Osteoblast (primary cell): Measurements from ENCODE around the gene CD4. TPM values are rescaled to one million over a fixed set of nuclear protein-coding genes. Genes with fewer than 3 reads are reported as not detected.

Experiments used
- DNase-seq: peaks from one replicate; pipeline ENCODE4 v3.0.0; 2011; ENCODE audit warnings: low spot score, mixed read lengths; ENCODE audit not compliant: insufficient read length; ENCODE audit errors: missing footprints
- H2AFZ ChIP-seq: 2 replicates; pipeline ENCODE4 v1.6.0; 2011; ENCODE audit warnings: mild to moderate bottlenecking, low read length
- H3K27ac ChIP-seq: 2 replicates; pipeline ENCODE4 v1.5.1; 2011; ENCODE audit warnings: mild to moderate bottlenecking, low read depth, low read length, moderate library complexity
- H3K27me3 ChIP-seq: 2 replicates; pipeline ENCODE4 v1.6.0; 2012; ENCODE audit warnings: mild to moderate bottlenecking, control low read depth, inconsistent platforms, low read length, moderate library complexity; ENCODE audit not compliant: insufficient read depth
- H3K36me3 ChIP-seq: 2 replicates; pipeline ENCODE4 v1.5.1; 2011; ENCODE audit warnings: mild to moderate bottlenecking, low read length, control low read depth, moderate library complexity; ENCODE audit not compliant: insufficient read depth
- H3K4me1 ChIP-seq: 2 replicates; pipeline ENCODE4 v1.5.1; 2011; ENCODE audit warnings: mild to moderate bottlenecking, low read length, control low read depth, moderate library complexity; ENCODE audit not compliant: insufficient read depth
- H3K4me2 ChIP-seq: 2 replicates; pipeline ENCODE4 v1.6.0; 2011; ENCODE audit warnings: mild to moderate bottlenecking, low read length; ENCODE audit not compliant: insufficient read depth
- H3K4me3 ChIP-seq: fragments of 200-600 bp; sonication (generic); 3 replicates; pipeline ENCODE4 v1.5.1; 2012; ENCODE audit warnings: mild to moderate bottlenecking, low read length, inconsistent platforms; ENCODE audit not compliant: insufficient read depth
- H3K79me2 ChIP-seq: 2 replicates; pipeline ENCODE4 v1.6.0; 2012; ENCODE audit warnings: mild to moderate bottlenecking, low read length, control low read depth, inconsistent platforms; ENCODE audit not compliant: insufficient read depth
- H3K9me3 ChIP-seq: 2 replicates; pipeline ENCODE4 v1.5.1; 2011; ENCODE audit warnings: low read depth, low read length, control low read depth
- H4K20me1 ChIP-seq: 2 replicates; pipeline ENCODE4 v1.6.0; 2012; ENCODE audit warnings: mild to moderate bottlenecking, low read length, control low read depth; ENCODE audit not compliant: insufficient read depth
- total RNA-seq: library from RNA; depleted of rRNA; stranded (reverse); fragments of >200 nt; gene quantifications from 2 replicates; pipeline ENCODE4 v1.2.3, GENCODE V29; 2012
- TF ChIP-seq, protein P1 (sequence below): IDR thresholded peaks from 2 replicates; pipeline ENCODE4 v1.5.1; 2011; ENCODE audit warnings: mild to moderate bottlenecking, low read depth, low read length, moderate library complexity; ENCODE audit errors: extremely low read depth

The CD4 gene
- total RNA-seq, 1 donor, result 10.9 TPM

- H3K27me3 ChIP-seq, result no peaks in the 10 kb centered on the region
- H3K36me3 ChIP-seq, result peaks cover 51% of the 10 kb centered on the region
- H3K4me2 ChIP-seq, result peak overlapping the region; percentile 88
- peak overlapping the region; percentile 52 for H3K27ac ChIP-seq
- peaks cover 36% of the 10 kb centered on the region for H3K4me1 ChIP-seq
- peaks cover 44% of the 10 kb centered on the region for H3K79me2 ChIP-seq
- TF ChIP-seq, protein P1, sequence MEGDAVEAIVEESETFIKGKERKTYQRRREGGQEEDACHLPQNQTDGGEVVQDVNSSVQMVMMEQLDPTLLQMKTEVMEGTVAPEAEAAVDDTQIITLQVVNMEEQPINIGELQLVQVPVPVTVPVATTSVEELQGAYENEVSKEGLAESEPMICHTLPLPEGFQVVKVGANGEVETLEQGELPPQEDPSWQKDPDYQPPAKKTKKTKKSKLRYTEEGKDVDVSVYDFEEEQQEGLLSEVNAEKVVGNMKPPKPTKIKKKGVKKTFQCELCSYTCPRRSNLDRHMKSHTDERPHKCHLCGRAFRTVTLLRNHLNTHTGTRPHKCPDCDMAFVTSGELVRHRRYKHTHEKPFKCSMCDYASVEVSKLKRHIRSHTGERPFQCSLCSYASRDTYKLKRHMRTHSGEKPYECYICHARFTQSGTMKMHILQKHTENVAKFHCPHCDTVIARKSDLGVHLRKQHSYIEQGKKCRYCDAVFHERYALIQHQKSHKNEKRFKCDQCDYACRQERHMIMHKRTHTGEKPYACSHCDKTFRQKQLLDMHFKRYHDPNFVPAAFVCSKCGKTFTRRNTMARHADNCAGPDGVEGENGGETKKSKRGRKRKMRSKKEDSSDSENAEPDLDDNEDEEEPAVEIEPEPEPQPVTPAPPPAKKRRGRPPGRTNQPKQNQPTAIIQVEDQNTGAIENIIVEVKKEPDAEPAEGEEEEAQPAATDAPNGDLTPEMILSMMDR, result no peak
- peak overlapping the region; percentile 81 for H3K4me3 ChIP-seq
- DNase-seq, result no peak
- H2AFZ ChIP-seq, result peak overlapping the region; percentile 76
- H4K20me1 ChIP-seq, result peaks cover 39% of the 10 kb centered on the region
- H3K9me3 ChIP-seq, result no peaks in the 10 kb centered on the region
Measured at GRCh38 chr12:6866920-6867412, 77.6 kb downstream of the CD4 start.

GRCh38 chr12:6867413-6868210, 78.3 kb downstream of the CD4 start, which contains the start of gene TPI1:
TPI1 (plus strand) TSS chr12:6867531; CDS start chr12:6867567, 36 bp downstream.
- Histone ChIP-seq H3K9me3 (no peaks in the 10 kb centered on the region), H3K4me2 (peak within 1 kb of the TSS; percentile 94), H3K36me3 (peaks cover 46% of the 10 kb centered on the region), H2AFZ (peak within 1 kb of the TSS; percentile 76), H3K27me3 (no peaks in the 10 kb centered on the region), H4K20me1 (peaks cover 42% of the 10 kb centered on the region), H3K27ac (peak within 1 kb of the TSS; percentile 70), H3K4me1 (peaks cover 39% of the 10 kb centered on the region), H3K79me2 (peaks cover 50% of the 10 kb centered on the region), H3K4me3 (peak within 1 kb of the TSS; percentile 81)
- TF ChIP-seq, protein P1, result no peak
- DNase-seq, result peak; percentile 98

DNA sequence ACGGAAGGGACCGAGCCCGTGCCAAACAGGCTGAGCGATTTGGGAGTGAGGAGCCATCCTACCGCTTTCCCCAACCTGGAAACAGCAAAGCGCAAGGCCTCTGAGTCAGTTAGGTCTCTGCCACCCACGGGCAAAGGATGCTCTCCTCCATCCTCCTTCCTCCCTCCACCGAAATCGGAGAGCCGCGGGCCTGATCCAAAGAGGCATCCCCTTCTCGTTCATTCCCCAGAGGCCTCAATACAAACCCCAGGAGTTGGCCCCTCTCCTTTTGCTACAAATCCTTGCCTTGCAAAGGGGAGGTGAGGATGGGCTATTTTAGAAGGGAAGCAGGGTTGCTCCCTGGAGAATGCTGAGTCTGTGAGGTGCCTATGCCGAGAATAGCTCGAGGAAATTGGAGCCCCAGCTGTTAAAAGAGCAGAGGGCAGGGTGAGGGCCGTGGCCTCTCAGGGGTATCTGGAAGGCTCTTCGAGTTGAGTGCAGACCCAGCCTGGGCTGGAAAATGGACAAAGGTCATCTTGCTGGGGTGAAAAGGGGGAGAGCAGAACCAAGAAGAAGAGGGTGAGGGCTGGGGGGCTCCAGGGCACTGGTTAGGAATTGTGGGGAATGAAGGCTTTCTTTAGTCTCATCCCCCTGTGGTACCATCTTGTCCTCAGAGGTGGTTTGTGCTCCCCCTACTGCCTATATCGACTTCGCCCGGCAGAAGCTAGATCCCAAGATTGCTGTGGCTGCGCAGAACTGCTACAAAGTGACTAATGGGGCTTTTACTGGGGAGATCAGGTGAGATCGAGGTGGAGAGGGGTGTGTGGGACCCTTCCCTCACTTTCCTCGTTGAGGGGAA, 79.1 kb downstream of the CD4 start:
- Histone ChIP-seq H3K4me2 (peak overlapping the region; percentile 94), H3K27me3 (no peaks in the 10 kb centered on the region), H4K20me1 (peaks cover 42% of the 10 kb centered on the region), H2AFZ (no peak overlapping the region), H3K79me2 (peaks cover 53% of the 10 kb centered on the region), H3K36me3 (peaks cover 39% of the 10 kb centered on the region), H3K4me3 (peak overlapping the region; percentile 81), H3K9me3 (no peaks in the 10 kb centered on the region), H3K4me1 (peaks cover 36% of the 10 kb centered on the region), H3K27ac (peak overlapping the region; percentile 70)
- peak; percentile 89 for DNase-seq
- TF ChIP-seq, protein P1, result no peak
